GM18502 (cell line): ENCODE results near the gene EGFR.

Experiments
- ATAC-seq: cut with Tn5 transposase; IDR thresholded peaks from one replicate; pipeline ENCODE4 v1.9.1; 2021; ENCODE audit warnings: mild to moderate bottlenecking; ENCODE audit not compliant: unreplicated experiment, poor library complexity

The EGFR gene

DNA sequence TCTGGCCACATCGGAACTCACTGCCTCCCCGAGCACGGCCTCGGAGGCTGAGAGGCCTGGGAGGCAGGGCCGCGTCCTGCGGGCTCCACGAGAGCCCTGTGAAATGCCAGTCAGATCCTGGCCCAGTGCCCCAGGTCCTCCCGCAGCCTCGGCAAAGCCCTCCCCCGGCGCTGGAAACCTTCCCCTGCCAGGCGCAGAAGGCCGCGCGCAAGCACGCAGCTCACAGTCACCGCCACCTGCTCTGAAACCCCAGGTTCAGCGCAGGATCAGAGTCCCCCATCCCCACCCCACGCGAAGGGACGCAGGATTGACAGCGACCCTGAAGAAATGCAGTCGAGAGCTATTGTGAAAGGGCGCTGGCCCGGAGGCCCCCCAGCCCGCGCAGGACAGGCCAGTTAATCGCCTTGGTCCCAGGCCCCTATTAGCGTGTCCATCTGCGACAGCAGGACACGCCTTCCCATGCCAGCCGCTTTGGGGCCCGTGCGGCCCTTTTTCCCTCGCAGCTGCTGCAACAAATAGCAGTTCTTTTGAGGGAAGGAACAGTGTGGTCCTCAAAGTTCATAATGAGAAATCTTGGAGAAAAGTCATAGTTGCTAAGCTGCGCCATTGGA, 13.5 kb upstream of the EGFR start:
- ATAC-seq: no peak

DNA sequence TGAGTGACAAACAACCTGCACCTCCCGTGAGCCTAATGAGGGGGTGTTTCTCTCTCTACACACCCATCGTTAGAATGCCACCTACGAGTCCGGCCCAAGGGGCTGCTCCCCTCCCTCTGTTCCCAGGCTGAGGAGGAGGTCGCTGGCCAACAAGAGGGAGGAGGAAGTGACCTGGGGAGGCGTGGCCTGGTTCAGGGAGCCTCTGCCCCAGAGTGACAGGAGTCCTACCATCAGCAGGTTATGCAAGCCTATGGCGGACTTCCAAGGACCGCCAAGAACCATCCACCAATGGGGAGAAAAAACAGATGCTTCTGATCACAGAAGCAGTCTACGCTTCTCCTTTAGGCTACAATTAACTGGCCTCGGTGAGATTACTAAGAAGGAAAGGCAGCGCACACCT, 12.3 kb upstream of the EGFR start:
- no peak for ATAC-seq

DNA sequence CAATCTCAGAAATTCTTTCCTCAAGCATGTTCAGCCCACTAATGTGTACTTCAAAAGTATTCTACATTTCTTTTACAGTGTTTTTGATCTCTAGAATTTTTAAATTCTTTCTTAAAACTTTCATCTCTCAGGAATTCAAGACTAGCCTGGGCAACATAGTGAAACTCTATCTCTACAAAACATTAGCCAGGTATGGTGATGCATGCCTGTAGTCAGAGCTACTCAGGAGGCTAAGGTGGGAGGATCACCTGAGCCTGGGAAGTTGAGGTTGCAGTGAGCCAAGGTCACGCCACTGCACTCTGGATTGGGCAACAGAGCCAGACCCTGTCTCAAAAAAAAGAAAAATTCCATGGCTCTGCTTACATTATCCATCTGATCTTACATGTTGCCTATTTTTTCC, 5.0 kb upstream of the EGFR start:
- no peak for ATAC-seq

DNA sequence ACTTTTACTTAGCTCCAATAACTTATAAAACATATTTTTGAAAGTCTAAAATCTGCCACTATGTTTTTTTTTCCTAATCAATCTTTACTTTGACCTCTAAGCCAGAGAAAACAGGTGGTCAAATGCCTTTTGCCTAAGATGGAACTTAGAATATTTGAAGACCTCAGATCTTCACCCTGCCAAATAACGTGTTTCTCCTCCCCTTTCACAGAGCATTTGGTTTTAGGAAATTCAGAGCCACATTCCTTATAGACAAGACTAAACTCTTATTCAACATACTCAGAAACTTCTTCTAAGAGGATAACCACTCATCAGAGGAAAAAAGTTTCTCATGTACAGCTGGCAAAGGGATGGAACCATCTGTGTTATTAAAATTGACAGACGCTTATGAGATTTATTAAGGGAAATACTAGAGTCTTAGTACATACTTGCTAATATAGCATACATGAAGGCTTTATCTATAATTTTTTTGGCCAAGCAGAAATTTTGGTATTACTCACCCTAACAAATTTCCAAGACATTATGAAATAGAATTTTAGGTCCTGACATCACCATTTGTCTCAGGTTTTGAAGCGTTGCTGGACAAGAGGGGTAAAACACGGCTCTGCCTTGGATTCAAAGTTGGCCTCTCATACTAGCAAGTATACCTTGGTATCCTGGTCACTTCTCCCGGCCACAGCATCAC, 2.6 kb upstream of the EGFR start:
- ATAC-seq: no peak

DNA sequence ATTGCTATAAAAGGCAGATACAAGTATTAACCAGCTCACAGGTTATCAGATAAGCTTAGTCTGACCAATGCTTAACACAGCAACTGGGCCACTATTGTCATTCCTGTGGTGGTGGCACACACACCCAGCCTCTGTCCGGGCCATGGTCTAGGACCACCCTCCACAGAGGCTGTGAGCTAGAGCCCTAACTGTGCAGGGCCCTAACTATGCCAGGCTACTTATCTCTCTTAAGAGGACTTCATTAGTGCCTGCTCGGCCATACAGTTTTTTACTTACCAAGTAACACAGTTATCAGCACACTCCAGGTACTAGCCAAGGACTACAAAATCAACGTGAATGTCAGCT, 2.1 kb upstream of the EGFR start:
- ATAC-seq: no peak

DNA sequence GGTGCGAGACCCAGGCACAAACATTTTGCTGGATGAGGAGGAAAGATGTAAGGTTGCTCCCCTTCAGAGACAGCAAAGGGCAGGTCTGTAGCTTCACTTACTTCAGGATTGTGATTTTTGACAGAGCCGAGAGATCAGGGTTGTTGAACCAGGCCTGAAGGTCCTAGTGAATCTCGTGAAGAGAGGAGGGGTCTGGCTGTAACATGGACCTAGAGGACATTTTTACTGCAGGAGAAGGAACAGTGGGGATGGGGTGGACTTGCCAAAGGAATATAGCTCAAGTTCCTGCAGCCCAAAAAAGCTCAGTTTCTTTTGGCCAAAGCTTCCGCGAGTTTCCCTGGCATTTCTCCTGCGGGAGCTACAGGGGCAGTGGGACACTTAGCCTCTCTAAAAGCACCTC, 976 bp upstream of the EGFR start:
- no peak for ATAC-seq

DNA sequence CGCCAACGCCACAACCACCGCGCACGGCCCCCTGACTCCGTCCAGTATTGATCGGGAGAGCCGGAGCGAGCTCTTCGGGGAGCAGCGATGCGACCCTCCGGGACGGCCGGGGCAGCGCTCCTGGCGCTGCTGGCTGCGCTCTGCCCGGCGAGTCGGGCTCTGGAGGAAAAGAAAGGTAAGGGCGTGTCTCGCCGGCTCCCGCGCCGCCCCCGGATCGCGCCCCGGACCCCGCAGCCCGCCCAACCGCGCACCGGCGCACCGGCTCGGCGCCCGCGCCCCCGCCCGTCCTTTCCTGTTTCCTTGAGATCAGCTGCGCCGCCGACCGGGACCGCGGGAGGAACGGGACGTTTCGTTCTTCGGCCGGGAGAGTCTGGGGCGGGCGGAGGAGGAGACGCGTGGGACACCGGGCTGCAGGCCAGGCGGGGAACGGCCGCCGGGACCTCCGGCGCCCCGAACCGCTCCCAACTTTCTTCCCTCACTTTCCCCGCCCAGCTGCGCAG, 424 bp downstream of the EGFR start:
- no peak for ATAC-seq

DNA sequence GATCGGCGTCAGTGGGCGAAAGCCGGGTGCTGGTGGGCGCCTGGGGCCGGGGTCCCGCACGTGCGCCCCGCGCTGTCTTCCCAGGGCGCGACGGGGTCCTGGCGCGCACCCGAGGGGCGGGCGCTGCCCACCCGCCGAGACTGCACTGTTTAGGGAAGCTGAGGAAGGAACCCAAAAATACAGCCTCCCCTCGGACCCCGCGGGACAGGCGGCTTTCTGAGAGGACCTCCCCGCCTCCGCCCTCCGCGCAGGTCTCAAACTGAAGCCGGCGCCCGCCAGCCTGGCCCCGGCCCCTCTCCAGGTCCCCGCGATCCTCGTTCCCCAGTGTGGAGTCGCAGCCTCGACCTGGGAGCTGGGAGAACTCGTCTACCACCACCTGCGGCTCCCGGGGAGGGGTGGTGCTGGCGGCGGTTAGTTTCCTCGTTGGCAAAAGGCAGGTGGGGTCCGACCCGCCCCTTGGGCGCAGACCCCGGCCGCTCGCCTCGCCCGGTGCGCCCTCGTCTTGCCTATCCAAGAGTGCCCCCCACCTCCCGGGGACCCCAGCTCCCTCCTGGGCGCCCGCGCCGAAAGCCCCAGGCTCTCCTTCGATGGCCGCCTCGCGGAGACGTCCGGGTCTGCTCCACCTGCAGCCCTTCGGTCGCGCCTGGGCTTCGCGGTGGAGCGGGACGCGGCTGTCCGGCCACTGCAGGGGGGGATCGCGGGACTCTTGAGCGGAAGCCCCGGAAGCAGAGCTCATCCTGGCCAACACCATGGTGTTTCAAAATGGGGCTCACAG, 1.1 kb downstream of the EGFR start:
- ATAC-seq: no peak

DNA sequence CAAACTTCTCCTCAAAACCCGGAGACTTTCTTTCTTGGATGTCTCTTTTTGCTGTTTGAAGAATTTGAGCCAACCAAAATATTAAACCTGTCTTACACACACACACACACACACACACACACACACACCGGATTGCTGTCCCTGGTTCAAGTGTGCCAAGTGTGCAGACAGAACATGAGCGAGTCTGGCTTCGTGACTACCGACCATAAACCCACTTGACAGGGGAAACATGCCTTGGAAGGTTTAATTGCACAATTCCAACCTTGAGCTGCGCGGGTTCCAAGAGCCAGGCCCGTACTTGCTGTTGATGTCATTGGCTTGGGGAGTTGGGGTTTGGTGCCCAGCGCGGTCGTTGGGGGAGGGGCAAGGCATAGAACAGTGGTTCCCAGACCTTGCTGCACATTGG, 1.7 kb downstream of the EGFR start:
- ATAC-seq: no peak

DNA sequence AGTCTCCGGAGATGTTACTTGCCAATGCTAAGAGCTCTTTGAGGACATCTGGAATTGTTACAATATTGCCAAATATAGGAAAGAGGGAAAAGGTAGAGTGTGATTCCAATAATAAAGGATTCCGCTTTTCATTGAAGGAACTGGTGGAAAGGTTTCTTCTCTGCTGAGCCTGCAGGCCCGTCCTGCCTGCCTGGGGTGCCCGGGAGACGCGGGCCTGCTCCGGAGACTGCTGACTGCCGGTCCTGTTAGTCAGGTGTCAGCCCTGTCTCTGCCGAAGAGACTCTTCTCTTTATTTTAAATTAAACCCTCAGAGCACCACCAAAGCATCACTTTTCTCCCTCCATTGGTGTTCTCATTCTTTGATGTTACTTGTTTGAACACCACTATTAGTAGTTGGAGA, 2.2 kb downstream of the EGFR start:
- no peak for ATAC-seq

DNA sequence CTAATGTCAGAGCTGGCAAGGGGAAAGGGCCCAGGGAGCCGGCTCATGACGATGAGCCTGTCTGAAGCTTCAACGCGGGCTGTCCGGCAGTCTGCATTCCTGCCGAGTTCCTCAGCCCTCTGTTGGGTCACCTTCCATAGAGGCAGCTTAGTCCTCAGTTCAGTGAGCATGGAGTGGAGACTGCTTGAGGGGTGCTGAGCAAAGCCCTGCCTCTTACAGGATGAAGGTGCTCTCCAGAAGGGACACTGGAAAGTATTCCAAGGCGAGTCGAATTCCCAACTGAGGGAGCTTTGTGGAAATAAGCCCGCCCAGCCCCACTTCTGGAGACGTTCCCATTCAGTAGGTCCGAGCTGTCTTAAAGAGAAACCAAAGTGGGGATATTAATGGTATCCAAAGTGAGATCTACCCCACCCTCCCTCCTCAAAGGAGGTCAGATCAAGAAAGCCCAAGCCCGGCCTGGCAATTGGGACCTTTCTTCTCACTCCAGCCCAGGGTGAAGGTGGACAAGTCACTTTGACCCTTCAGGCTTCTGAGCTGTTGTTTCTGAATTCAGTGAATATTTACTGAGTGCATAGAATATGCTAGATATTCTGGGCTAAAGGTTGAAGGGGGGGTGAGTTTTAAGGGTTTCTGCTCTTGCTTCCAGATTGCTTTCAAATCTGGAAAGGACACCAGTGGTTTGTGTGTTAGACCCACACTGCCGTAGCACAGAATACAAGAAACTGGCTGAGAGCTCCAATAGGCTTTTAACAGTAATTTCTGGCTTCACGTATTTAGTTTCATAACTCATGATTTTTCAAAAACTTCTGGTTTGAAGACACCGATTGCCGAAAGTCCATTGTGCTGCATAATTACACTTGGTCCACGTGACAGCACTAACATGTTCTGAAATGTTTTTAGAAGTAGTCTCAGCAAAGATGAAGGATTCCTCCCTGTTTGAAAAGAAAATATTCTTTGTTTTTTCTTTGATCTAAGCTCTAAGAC, 3.5 kb downstream of the EGFR start:
- ATAC-seq: no peak

DNA sequence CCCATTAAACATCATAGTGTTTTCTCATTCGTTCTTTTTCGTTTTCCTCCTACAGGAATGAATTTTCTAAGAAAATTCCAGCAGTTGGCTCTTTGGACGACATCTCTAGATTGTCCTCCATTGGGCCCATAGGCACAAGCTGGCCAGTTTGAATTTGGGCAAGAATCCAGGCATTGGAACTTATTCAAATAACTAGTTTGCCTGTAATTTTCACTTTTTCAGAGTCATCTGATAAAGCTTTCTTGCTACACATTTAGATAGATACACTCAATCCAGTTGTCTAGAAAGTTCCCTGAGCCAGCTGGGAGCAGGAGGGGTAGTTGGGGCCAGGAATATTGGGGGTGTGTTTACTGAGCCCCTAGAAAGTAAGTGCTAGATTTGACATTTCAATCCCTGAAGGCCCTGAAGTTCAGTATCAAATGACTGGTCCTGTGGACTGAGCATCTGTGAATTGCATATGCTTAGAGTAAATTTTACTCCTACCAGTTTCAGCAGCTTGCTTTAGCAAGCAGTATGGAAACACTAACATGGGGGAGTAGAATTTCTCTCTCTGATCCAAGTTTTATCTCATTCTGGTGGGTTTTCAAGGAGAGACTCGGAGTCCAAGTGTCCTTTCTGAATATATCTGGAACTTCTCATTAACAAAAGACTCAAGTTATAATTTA, 5.2 kb downstream of the EGFR start:
- no peak for ATAC-seq

DNA sequence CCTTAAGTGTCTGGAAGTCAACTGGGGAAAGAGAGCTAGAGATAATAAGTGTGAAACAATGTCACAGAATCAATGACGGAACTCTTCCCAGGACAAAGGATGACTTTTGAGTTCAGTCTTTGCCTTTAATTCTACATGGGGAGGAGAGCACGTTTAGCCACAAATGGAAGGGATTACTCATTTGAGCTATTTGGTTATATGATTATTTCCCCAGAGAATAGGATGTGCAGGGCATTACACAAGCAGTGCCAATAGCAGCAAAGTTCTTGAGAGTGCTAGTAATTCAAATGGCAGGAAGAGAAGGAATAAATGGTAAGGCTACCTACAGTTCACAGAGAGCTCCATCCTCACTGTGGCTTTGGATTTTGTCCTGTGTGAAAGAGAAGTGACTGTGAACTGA, 6.0 kb downstream of the EGFR start:
- no peak for ATAC-seq

DNA sequence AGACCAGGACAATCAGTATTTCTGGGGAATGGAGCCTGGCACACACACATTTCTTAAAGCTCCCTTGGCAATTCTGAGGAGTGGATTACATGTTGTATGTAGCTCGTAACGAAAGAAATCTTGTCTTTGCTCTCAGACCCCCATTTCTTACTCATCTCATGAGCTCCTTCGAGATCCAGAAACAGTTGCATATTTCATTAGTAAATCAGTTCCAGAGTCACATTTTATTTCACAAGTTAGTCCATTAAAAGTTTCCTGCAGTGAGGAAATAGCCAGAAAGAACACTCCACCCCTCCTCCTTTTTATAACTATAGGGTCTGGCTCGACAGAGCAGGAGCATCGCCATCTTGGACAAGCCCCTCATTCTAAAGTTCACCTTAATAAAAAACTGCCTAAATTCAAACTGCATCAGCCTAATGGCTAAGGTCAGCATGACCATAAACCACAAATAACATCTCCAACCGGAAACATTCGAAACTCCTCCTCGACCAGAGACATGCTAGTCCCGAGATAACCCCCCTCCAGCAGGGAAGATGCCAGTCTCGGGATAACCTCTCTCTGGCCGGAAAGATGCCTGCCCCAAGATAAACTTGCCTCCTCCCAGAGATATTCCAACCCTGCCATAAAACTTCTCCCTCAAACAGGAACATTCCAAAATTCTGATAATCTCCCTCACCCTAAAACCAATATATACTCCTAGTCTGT, 7.4 kb downstream of the EGFR start:
- ATAC-seq: no peak

DNA sequence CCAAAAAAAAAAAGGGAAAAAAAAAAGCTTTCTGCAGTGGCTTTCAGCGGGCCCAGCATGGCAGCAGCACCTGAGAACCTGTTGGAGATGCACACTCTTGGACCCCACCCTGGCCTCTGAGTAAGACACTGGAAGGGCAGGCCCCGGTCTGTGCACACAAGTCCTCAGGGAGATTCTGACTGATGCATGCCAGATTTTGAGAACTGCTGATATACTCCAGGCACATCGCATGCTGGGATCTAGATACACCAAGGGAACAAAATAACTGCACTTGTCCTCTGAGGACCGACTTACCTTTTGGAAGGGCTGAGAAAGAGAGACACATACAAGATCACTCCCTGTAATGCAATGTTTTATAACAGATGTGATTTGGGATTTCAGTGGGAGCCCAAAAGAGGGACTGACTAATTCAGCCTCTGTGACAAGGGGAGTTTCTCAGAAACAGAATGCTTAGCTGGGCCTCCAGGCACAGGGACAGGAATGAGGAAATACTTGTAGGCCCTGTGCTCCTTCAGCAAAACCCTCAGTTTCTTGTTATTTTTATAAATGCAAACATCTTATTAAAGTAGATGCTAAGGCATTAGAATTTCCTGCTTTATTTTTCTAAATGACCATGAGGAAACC, 8.2 kb downstream of the EGFR start:
- ATAC-seq: no peak

DNA sequence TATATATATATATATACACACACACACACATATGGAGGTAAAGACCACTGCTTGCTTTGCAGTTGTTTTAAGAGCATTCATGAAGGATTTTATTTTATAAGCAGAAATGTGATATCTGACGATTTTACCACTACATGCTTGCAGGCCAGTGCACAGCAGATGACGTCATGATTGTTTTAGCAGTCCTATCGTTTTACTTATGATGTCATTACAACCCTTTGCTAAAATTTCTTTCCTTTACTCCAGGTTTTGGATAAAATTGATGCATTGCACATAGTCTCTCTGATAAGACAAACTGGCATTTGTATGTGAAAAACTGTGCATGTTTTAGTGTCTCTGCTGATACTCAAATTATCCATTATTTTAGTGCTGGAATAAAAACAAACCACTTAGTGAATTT, 9.2 kb downstream of the EGFR start:
- ATAC-seq: no peak

DNA sequence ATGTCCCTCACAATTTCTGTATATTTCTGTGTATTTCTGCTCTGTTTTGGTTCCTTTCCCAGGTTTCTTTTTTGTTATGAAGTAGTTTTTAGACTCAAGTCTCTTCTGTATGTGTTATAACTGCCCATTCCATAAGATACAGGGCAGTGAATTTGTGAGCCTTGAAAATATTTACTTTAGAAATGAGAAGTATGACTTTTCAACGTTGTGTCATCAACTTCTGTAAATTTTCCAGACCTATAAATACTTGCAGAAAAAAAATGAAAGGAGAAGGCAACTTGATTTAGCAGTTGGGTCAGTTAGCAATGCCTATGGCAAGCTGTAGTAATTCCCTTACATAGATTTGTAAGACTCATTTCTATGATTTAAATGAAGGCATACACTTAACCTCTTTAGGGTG, 11.5 kb downstream of the EGFR start:
- ATAC-seq: no peak

DNA sequence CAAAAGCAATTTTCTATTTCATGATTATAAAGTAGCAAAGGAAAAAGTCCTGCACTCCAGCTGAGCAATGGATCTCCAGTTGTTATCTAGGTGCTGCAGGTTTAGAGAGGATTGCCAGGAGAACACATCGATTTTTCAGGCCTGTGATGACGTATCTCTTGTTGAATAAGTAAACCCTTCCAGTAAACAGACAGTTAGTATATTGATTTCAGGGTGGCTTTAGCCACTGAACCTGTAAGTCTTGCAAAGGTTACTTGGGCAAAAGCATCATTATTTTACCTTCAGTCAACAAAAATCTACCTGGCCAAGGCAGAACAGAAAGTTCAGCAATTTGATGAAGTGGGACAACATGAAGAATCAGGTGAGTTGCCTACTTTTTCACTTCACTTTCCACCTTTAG, 12.3 kb downstream of the EGFR start:
- no peak for ATAC-seq
